Measurements from ENCODE around the gene FUZ.

GRCh38 chr19:49832556-49832955, 19.5 kb upstream of the FUZ start:
- TF ChIP-seq CTCF (IDR thresholded peaks at IDR 0.05) = no peak
- no peak for TF ChIP-seq POLR2AphosphoS5 (IDR thresholded peaks at IDR 0.05)
- TF ChIP-seq EP300 (IDR thresholded peaks at IDR 0.05) = no peak
